IMR-90 (cell line): ENCODE results near the gene MET. TPM values are rescaled to one million over a fixed set of nuclear protein-coding genes. Genes with fewer than 3 reads are reported as not detected.

Experiments
- ATAC-seq: fragments of 200-7000 bp; cut with Tn5 transposase; 2 replicates; pipeline ENCODE4 v1.9.1; 2020; ENCODE audit warnings: low read depth, mild to moderate bottlenecking, moderate library complexity
- BruUV-seq: library from RNA; stranded (reverse); fragments of 400-500 nt; replicated peaks from 2 replicates; lab custom pipeline; 2021; lab: Mats Ljungman, UMichigan
- CTCF ChIA-PET: fragments of 300-600 bp; formaldehyde crosslinking; extraction: SDS; loops from one replicate; lab custom pipeline; 2021; ENCODE audit warnings: antibody characterized with exemption; lab: Yijun Ruan, JAX
- POLR2A ChIA-PET: fragments of 300-600 bp; sonication (Branson Sonifier 250); formaldehyde crosslinking; loops from one replicate; lab custom pipeline; 2022; ENCODE audit warnings: antibody characterized with exemption; ENCODE audit not compliant: unreplicated experiment; lab: Charles Lee
- DNase-seq: peaks from one replicate; pipeline ENCODE4 v3.0.0; 2013
- H2AFZ ChIP-seq: replicated peaks from 2 replicates; pipeline ENCODE3; 2013; ENCODE audit warnings: low read length, mild to moderate bottlenecking; ENCODE audit not compliant: poor library complexity
- H2AK5ac ChIP-seq: 2 replicates; pipeline ENCODE4 v1.6.1; 2013; ENCODE audit warnings: low read depth, low read length, inconsistent platforms
- H2AK9ac ChIP-seq: replicated peaks from 2 replicates; pipeline ENCODE3; 2013; ENCODE audit warnings: mild to moderate bottlenecking, low read depth, low read length, moderate library complexity; ENCODE audit not compliant: poor library complexity
- H2BK120ac ChIP-seq: 2 replicates; pipeline ENCODE4 v1.6.1; 2013; ENCODE audit warnings: low read depth, low read length, inconsistent platforms
- H2BK15ac ChIP-seq: 3 replicates; pipeline ENCODE4 v1.6.1; 2013; ENCODE audit warnings: low read depth, low read length, inconsistent platforms
- H2BK20ac ChIP-seq: 2 replicates; pipeline ENCODE4 v1.6.1; 2013; ENCODE audit warnings: low read depth, mild to moderate bottlenecking, inconsistent platforms, low read length, moderate library complexity
- H2BK5ac ChIP-seq: 2 replicates; pipeline ENCODE4 v1.6.1; 2013; ENCODE audit warnings: mild to moderate bottlenecking, low read depth, low read length, inconsistent platforms; ENCODE audit not compliant: poor library complexity, severe bottlenecking
- H3K14ac ChIP-seq: replicated peaks from 2 replicates; pipeline ENCODE4 v1.6.1; 2013; ENCODE audit warnings: low read depth, low read length, inconsistent platforms
- H3K18ac ChIP-seq: 2 replicates; pipeline ENCODE4 v1.6.1; 2013; ENCODE audit warnings: low read depth, low read length, control low read depth
- H3K23ac ChIP-seq: 2 replicates; pipeline ENCODE4 v1.6.1; 2013; ENCODE audit warnings: low read depth, low read length, inconsistent platforms
- H3K27ac ChIP-seq: 2 replicates; pipeline ENCODE4 v1.5.1; 2013; ENCODE audit warnings: mild to moderate bottlenecking, control low read depth, low read length; ENCODE audit not compliant: insufficient read depth
- H3K27me3 ChIP-seq: 2 replicates; pipeline ENCODE4 v1.6.1; 2013; ENCODE audit warnings: low read length; ENCODE audit not compliant: control insufficient read depth, insufficient read depth
- H3K36me3 ChIP-seq: 2 replicates; pipeline ENCODE4 v1.6.1; 2013; ENCODE audit warnings: low read length, mixed read lengths; ENCODE audit not compliant: control insufficient read depth, insufficient read depth
- H3K4ac ChIP-seq: 2 replicates; pipeline ENCODE4 v1.6.1; 2013; ENCODE audit warnings: low read depth, low read length, inconsistent platforms
- H3K4me1 ChIP-seq: 2 replicates; pipeline ENCODE4 v1.6.1; 2013; ENCODE audit warnings: low read length, mixed read lengths; ENCODE audit not compliant: control insufficient read depth, insufficient read depth
- H3K4me2 ChIP-seq: 2 replicates; pipeline ENCODE4 v1.6.1; 2013; ENCODE audit warnings: low read depth, mild to moderate bottlenecking, control low read depth, low read length, moderate library complexity
- H3K4me3 ChIP-seq: 2 replicates; pipeline ENCODE4 v1.5.1; 2013; ENCODE audit warnings: low read depth, mild to moderate bottlenecking, control low read depth, low read length, moderate library complexity; ENCODE audit not compliant: insufficient read depth
- H3K56ac ChIP-seq: 2 replicates; pipeline ENCODE4 v1.6.1; 2013; ENCODE audit warnings: low read length, inconsistent platforms; ENCODE audit not compliant: insufficient read depth; ENCODE audit errors: extremely low read depth
- H3K79me1 ChIP-seq, 2 experiments: 2 replicates each; pipeline ENCODE4 v1.6.1; 2013; ENCODE audit warnings: low read length in 2 of 2, inconsistent platforms in 1 of 2, low read depth in 1 of 2
- H3K9ac ChIP-seq: 2 replicates; pipeline ENCODE4 v1.6.1; 2013; ENCODE audit warnings: low read depth, low read length, control low read depth
- H3K9me1 ChIP-seq: 2 replicates; pipeline ENCODE4 v1.6.1; 2013; ENCODE audit warnings: low read length, inconsistent platforms; ENCODE audit not compliant: insufficient read depth
- H3K9me3 ChIP-seq: 2 replicates; pipeline ENCODE4 v1.6.1; 2013; ENCODE audit warnings: low read length; ENCODE audit not compliant: control insufficient read depth, insufficient read depth
- H4K20me1 ChIP-seq: 2 replicates; pipeline ENCODE4 v1.6.1; 2013; ENCODE audit warnings: low read length, inconsistent platforms; ENCODE audit not compliant: insufficient read depth
- H4K5ac ChIP-seq: 2 replicates; pipeline ENCODE4 v1.6.1; 2013; ENCODE audit warnings: mild to moderate bottlenecking, low read depth, low read length, control low read depth
- H4K8ac ChIP-seq, 2 experiments: 2 replicates each; pipeline ENCODE4 v1.6.1; 2013; ENCODE audit warnings: low read depth in 2 of 2, low read length in 2 of 2, control low read depth in 1 of 2, inconsistent platforms in 1 of 2
- H4K91ac ChIP-seq: 2 replicates; pipeline ENCODE4 v1.6.1; 2013; ENCODE audit warnings: low read depth, low read length, inconsistent platforms; ENCODE audit not compliant: insufficient read depth
- BHLHE40 ChIP-seq: fragments of 150-350 bp; IDR thresholded peaks from 2 replicates; pipeline ENCODE4 v1.6.1; 2016; ENCODE audit warnings: mild to moderate bottlenecking, low read depth, low read length
- CEBPB ChIP-seq: IDR thresholded peaks from 2 replicates; pipeline ENCODE4 v1.6.1; 2012; ENCODE audit warnings: low read depth, low read length, improper control_type of control experiment
- CHD1 ChIP-seq: IDR thresholded peaks from 2 replicates; pipeline ENCODE4 v1.6.1; 2012; ENCODE audit warnings: low read depth, low read length, improper control_type of control experiment
- FOS ChIP-seq: fragments of 150-350 bp; IDR thresholded peaks from 2 replicates; pipeline ENCODE4 v1.6.1; 2016; ENCODE audit warnings: low read depth, low read length
- MAFK ChIP-seq: IDR thresholded peaks from 2 replicates; pipeline ENCODE4 v1.6.1; 2012; ENCODE audit warnings: low read depth, low read length, improper control_type of control experiment
- MAZ ChIP-seq: IDR thresholded peaks from 2 replicates; pipeline ENCODE4 v1.6.1; 2012; ENCODE audit warnings: low read depth, mild to moderate bottlenecking, low read length, improper control_type of control experiment, moderate library complexity, borderline replicate concordance
- MXI1 ChIP-seq: IDR thresholded peaks from 2 replicates; pipeline ENCODE4 v1.6.1; 2012; ENCODE audit warnings: low read depth, mild to moderate bottlenecking, low read length, moderate library complexity, borderline replicate concordance
- NFE2L2 ChIP-seq: fragments of 150-350 bp; IDR thresholded peaks from 2 replicates; pipeline ENCODE4 v1.6.1; 2016; ENCODE audit warnings: low read depth, mild to moderate bottlenecking, low read length
- POLR2A ChIP-seq: IDR thresholded peaks from 2 replicates; pipeline ENCODE4 v1.6.1; 2012; ENCODE audit warnings: mild to moderate bottlenecking, low read depth, low read length
- RAD21 ChIP-seq: IDR thresholded peaks from 2 replicates; pipeline ENCODE4 v1.6.1; 2012; ENCODE audit warnings: low read length, improper control_type of control experiment
- RCOR1 ChIP-seq: IDR thresholded peaks from 2 replicates; pipeline ENCODE4 v1.6.1; 2012; ENCODE audit warnings: mild to moderate bottlenecking, low read length, improper control_type of control experiment; ENCODE audit not compliant: insufficient replicate concordance
- RFX5 ChIP-seq: IDR thresholded peaks from 2 replicates; pipeline ENCODE4 v1.8.0; 2012; ENCODE audit warnings: low read depth, mild to moderate bottlenecking, low read length, moderate library complexity
- SMC3 ChIP-seq: fragments of 150-350 bp; IDR thresholded peaks from 2 replicates; pipeline ENCODE4 v1.6.1; 2016; ENCODE audit warnings: low read depth, mild to moderate bottlenecking, antibody characterized with exemption, low read length, moderate library complexity
- WGBS, 2 experiments: methylation state at CpG; one replicate each; pipeline versions ENCODE4 v1.1.5 to v1.1.7; 2013; ENCODE audit warnings: missing lambda C conversion rate in 2 of 2; ENCODE audit not compliant: insufficient read length in 1 of 2; ENCODE audit errors: extremely low coverage in 2 of 2; 5-methylcytosine and 5-hydroxymethylcytosine counted together
- dilution Hi-C: fragments of 300-500 bp; cut with HindIII; formaldehyde crosslinking; loops from one replicate; pipeline ENCODE4 v1.14.3; 2018; ENCODE audit warnings: low sequenced_read_pairs; ENCODE audit not compliant: unreplicated experiment
- in situ Hi-C: fragments of 300-500 bp; cut with MboI; formaldehyde crosslinking; loops from 3 replicates; pipeline ENCODE4 v1.14.3; 2019; ENCODE audit warnings: low sequenced_read_pairs, inconsistent platforms, mixed read lengths
- intact Hi-C: fragments of 100-400 bp; cut with micrococcal nuclease; formaldehyde crosslinking; loops from 2 replicates; pipeline ENCODE4 v1.10.0; 2022
- polyA plus RNA-seq, 3 experiments: library from polyadenylated mRNA; depleted of rRNA; stranded (reverse); fragments of >200 nt; gene quantifications; 2 replicates each; pipeline ENCODE4 v1.2.3, GENCODE V29; 2012; ENCODE audit warnings: low replicate concordance in 1 of 3
- total RNA-seq: library from RNA; depleted of rRNA; stranded (reverse); fragments of >200 nt; gene quantifications from 2 replicates; pipeline ENCODE4 v1.2.3, GENCODE V29; 2012
- TF ChIP-seq, protein P1 (sequence below): fragments of 150-350 bp; IDR thresholded peaks from 2 replicates; pipeline ENCODE4 v1.6.1; 2017; ENCODE audit warnings: mild to moderate bottlenecking, antibody characterized with exemption, low read length, low read depth
- TF ChIP-seq, protein P2 (sequence below): fragments of 150-350 bp; IDR thresholded peaks from 2 replicates; pipeline ENCODE4 v1.6.1; 2016; ENCODE audit warnings: low read depth, mild to moderate bottlenecking, low read length, moderate library complexity, borderline replicate concordance

Gene MET
- total and polyA plus RNA-seq, 2 of the 4 experiments (the other 2 are of a cell fraction), result 15.0 to 84.6 TPM

DNA sequence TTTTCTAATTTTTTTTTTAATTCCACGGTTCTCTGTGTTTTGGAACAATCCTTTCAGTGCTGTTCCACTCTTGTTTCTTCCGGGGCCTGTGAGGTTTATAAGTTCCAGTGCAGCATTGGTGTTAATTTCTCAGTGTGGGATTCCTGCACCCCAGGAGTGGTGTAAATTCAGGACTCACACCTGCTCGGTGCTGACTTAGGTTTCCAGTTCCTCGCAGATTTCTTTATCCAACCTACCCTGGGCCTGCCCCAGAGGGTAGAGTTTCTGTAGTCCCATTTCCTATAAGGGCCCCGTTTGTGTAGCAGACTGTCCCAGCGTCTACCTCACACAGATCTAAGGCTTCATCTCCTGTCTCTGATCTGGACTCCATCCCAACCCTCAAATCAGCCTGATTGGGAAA lies 27.4 kb upstream of the MET start:
- WGBS, 2 experiments, result no CpG with 5 or more reads among the region's 6 CpGs
- in situ Hi-C loops, result no loop called here
- Histone ChIP-seq H2AK5ac (no peak overlapping the region), H2BK5ac (no peak overlapping the region), H3K9me3 (no peaks in the 10 kb centered on the region), H3K56ac (no peak overlapping the region), H3K27me3 (peaks cover 4% of the 10 kb centered on the region), H2BK15ac (no peak overlapping the region), H4K91ac (no peak overlapping the region), H4K5ac (no peak overlapping the region), H2AK9ac (no peak overlapping the region), H3K79me1 (no peaks in the 10 kb centered on the region), H2BK120ac (no peak overlapping the region), H4K8ac (no peak overlapping the region), H3K23ac (no peak overlapping the region), H3K18ac (no peak overlapping the region), H3K4ac (no peak overlapping the region), H3K27ac (no peak overlapping the region), H3K9ac (no peak overlapping the region), H2AFZ (no peak overlapping the region), H3K36me3 (no peaks in the 10 kb centered on the region), H3K4me2 (no peak overlapping the region), H2BK20ac (no peak overlapping the region), H3K4me1 (no peaks in the 10 kb centered on the region), H3K4me3 (no peak overlapping the region), H4K20me1 (no peaks in the 10 kb centered on the region), H3K14ac (no peak overlapping the region), H3K9me1 (no peaks in the 10 kb centered on the region)
- ATAC-seq (no peak), DNase-seq (no peak)
- ChIA-PET CTCF (interaction anchor here (1.2 kb wide), 1 partner anchor 12 kb away, joined by 3 read pairs; no protein-coding TSS in a partner anchor), POLR2A (interaction anchor here (0.6 kb wide), 1 partner anchor 217 kb away, joined by 3 read pairs; no protein-coding TSS in a partner anchor)
- dilution Hi-C loops, result no loop called here
- BruUV-seq, result no TSS peak
- TF ChIP-seq SMC3 (no peak), MAZ (no peak), FOS (no peak), MAFK (no peak), BHLHE40 (no peak), RFX5 (no peak), MXI1 (no peak), CHD1 (no peak), RAD21 (no peak), NFE2L2 (no peak), CEBPB (no peak), POLR2A (no peak), RCOR1 (no peak)
- TF ChIP-seq, protein P1, sequence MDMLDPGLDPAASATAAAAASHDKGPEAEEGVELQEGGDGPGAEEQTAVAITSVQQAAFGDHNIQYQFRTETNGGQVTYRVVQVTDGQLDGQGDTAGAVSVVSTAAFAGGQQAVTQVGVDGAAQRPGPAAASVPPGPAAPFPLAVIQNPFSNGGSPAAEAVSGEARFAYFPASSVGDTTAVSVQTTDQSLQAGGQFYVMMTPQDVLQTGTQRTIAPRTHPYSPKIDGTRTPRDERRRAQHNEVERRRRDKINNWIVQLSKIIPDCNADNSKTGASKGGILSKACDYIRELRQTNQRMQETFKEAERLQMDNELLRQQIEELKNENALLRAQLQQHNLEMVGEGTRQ, result no peak
- TF ChIP-seq, protein P2, sequence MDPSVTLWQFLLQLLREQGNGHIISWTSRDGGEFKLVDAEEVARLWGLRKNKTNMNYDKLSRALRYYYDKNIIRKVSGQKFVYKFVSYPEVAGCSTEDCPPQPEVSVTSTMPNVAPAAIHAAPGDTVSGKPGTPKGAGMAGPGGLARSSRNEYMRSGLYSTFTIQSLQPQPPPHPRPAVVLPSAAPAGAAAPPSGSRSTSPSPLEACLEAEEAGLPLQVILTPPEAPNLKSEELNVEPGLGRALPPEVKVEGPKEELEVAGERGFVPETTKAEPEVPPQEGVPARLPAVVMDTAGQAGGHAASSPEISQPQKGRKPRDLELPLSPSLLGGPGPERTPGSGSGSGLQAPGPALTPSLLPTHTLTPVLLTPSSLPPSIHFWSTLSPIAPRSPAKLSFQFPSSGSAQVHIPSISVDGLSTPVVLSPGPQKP, result no peak
- intact Hi-C loops, result loop anchor here (5.0 kb wide), 1 partner anchor 37 kb away; no protein-coding TSS in a partner anchor
